Psoas muscle (tissue), 8 donors: ENCODE results near the gene RING1. TPM values are rescaled to one million over a fixed set of nuclear protein-coding genes. Genes with fewer than 3 reads are reported as not detected.
A peak's percentile ranks its signal among the peaks of the same experiment; 100 is the strongest.

Source experiments
- ATAC-seq, 4 donors: fragments of 200-7000 bp; cut with Tn5 transposase; one replicate each; pipeline ENCODE4 v1.9.1; 2020; ENCODE audit warnings: moderate library complexity in 3 of 4, mild to moderate bottlenecking in 2 of 4
- DNase-seq, 2 donors: peaks; one replicate each; pipeline ENCODE4 v3.0.0-alpha.2; 2020
- H3K27ac ChIP-seq: fragments of 200-600 bp; one replicate; pipeline ENCODE4 v1.8.0; 2022
- H3K27me3 ChIP-seq, 3 donors: fragments of 200-600 bp in 1 of 3; one replicate each; pipeline versions ENCODE4 v1.6.1 to v1.8.0; 2013 to 2022; ENCODE audit warnings: low read length in 2 of 3, mild to moderate bottlenecking in 2 of 3, moderate library complexity in 1 of 3; ENCODE audit not compliant: insufficient read depth in 3 of 3
- H3K36me3 ChIP-seq, 2 donors: fragments of 200-600 bp in 1 of 2; one replicate each; pipeline versions ENCODE4 v1.6.1 to v1.8.0; 2013 to 2022; ENCODE audit warnings: low read depth in 1 of 2, mild to moderate bottlenecking in 1 of 2, moderate library complexity in 1 of 2; ENCODE audit not compliant: insufficient read depth in 1 of 2
- H3K4me1 ChIP-seq: fragments of 200-600 bp; one replicate; pipeline ENCODE4 v1.8.0; 2022
- H3K4me3 ChIP-seq: fragments of 200-600 bp; one replicate; pipeline ENCODE4 v1.8.0; 2022; ENCODE audit warnings: mild to moderate bottlenecking
- H3K9me3 ChIP-seq: fragments of 200-600 bp; one replicate; pipeline ENCODE4 v1.8.0; 2022
- WGBS, 3 donors: extraction: QIAGEN DNeasy Blood & Tissue Kit; methylation state at CpG; one replicate each; pipeline versions ENCODE4 v1.1.6 to v1.1.7; 2013; 5-methylcytosine and 5-hydroxymethylcytosine counted together
- intact Hi-C, 2 donors: fragments of 100-400 bp; cut with DNase I; formaldehyde crosslinking; loops; one replicate each; pipeline versions ENCODE4 v1.11.0 to v1.14.2; 2022
- polyA plus RNA-seq, 3 donors: library from polyadenylated mRNA; stranded (reverse); fragments of 200-250 nt; gene quantifications; one replicate each; pipeline ENCODE4 v1.2.3, GENCODE V29; 2013
- total RNA-seq, 4 donors: library from RNA; stranded (reverse); fragmentation: NEBNext Ultra II Directional in 2 of 4; extraction: Animal tissue kit (Norgen Biotek cat#: 25700) in 2 of 4; gene quantifications; one replicate each; pipeline versions ENCODE4 v1.2.1 to v1.2.4, GENCODE V29; 2021 to 2023
- TF ChIP-seq, protein P1 (sequence below): fragments of 200-600 bp; IDR thresholded peaks from one replicate; pipeline ENCODE4 v1.8.0; 2022; ENCODE audit warnings: antibody characterized with exemption
- donor health status: healthy with polysubstance abuse.
- donor health status: DM: no; HTN: no; CAD: no; lungs with moderate emphysema.
- donor health status: Bipolar disorder and iron deficiency.
- donor health status: healthy.
- donor health status: DM: yes; HTN: yes; CAD: no.
- donor health status: DM: no; HTN: no; CAD: no.
- donor health status: DM: no; HTN: no; CAD: no.
- donor health status: DM: yes; HTN: yes; CAD: no.

RING1 gene
- total and polyA plus RNA-seq, 7 donors, result 27.9 to 39.4 (median 30.2) TPM

DNA sequence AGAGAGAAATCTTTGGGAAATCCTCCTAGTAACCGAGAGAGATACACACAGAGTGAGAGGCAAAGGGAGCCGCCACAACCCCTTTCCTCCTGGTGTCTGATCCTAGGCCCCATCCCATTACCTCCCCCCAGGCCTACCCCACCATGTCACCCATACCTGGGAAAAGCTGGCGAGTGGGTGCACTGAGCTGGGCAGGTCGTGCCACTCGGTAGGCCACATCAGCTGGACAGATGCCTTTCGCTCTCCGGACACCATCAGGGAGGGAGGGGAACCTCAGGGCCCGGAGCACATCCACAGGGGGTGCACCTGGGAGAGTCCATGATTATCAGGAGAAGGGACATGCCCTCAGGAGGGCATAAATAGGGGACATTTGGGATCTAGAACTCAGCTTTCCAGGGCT is 19.1 kb upstream of the RING1 start:
- Histone ChIP-seq H3K36me3 (peaks cover 0 to 4% of the 10 kb centered on the region in 2 donors), H3K27ac (no peak overlapping the region), H3K4me3 (no peak overlapping the region), H3K27me3 (no peaks in the 10 kb centered on the region), H3K9me3 (no peaks in the 10 kb centered on the region), H3K4me1 (peaks cover 19% of the 10 kb centered on the region)
- TF ChIP-seq, protein P1, sequence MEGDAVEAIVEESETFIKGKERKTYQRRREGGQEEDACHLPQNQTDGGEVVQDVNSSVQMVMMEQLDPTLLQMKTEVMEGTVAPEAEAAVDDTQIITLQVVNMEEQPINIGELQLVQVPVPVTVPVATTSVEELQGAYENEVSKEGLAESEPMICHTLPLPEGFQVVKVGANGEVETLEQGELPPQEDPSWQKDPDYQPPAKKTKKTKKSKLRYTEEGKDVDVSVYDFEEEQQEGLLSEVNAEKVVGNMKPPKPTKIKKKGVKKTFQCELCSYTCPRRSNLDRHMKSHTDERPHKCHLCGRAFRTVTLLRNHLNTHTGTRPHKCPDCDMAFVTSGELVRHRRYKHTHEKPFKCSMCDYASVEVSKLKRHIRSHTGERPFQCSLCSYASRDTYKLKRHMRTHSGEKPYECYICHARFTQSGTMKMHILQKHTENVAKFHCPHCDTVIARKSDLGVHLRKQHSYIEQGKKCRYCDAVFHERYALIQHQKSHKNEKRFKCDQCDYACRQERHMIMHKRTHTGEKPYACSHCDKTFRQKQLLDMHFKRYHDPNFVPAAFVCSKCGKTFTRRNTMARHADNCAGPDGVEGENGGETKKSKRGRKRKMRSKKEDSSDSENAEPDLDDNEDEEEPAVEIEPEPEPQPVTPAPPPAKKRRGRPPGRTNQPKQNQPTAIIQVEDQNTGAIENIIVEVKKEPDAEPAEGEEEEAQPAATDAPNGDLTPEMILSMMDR, result no peak
- ATAC-seq (no peak), DNase-seq (peak in 1 of 2 donors; percentile 49)
- 77 to 87% (median 81%) methylated on average over 8 of the region's 8 CpGs for WGBS, 3 donors
- intact Hi-C loops, result no loop called here

- H3K9me3 ChIP-seq, result no peaks in the 10 kb centered on the region
Observed at GRCh38 chr6:33189625-33190448, 18.5 kb upstream of the RING1 start.

DNA sequence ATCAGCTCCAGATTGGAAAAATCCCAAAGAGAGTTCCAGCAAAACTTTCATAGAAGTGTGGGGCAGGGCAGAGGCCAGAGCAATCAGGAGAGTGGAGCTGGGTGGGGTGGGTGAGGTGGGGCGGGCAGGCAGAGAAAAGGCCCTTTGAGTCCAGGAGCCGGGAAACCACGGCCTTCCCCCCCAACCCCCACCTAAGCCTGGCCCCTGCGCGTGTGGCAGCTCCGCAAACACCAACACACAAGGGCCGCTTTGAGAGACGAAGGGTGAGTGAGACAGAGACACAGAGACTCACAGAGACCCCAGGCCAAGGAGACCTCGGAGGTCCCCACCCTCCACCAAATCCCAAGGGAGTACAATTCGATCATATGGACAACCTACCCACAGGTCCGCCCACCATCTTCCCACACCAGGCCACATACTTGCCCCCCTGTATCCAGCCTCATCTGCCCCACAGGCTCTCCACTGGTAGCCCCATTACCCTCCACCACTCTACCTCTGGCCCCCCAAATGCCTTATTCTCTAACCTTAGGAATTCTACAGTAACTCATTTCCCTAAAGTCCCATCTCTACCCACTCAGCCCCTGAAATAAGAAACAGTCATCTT is 17.7 kb upstream of the RING1 start:
- intact Hi-C loops, result loop anchor here in 1 of 2 donors (1.0 to 10.0 kb wide), 2 partner anchors 24 to 996 kb away; partner anchors contain the start of genes GPSM3 and PBX2
- Histone ChIP-seq H3K9me3 (no peaks in the 10 kb centered on the region), H3K4me3 (no peak overlapping the region), H3K27ac (no peak overlapping the region), H3K36me3 (peaks cover 3 to 19% of the 10 kb centered on the region in 2 donors), H3K27me3 (no peaks in the 10 kb centered on the region), H3K4me1 (peaks cover 19% of the 10 kb centered on the region)
- ATAC-seq, result no peak
- DNase-seq, result peak in 1 of 2 donors; percentile 13
- 77 to 80% (median 77%) methylated on average over 8 to 11 of the region's 11 CpGs for WGBS, 3 donors
- TF ChIP-seq, protein P1, result no peak

More at GRCh38 chr6:33189625-33190448, 18.5 kb upstream of the RING1 start:
- TF ChIP-seq, protein P1, result no peak
- Histone ChIP-seq H3K36me3 (peaks cover under 1 to 11% of the 10 kb centered on the region in 2 donors), H3K4me1 (peaks cover 19% of the 10 kb centered on the region), H3K27ac (no peak overlapping the region), H3K27me3 (no peaks in the 10 kb centered on the region), H3K4me3 (no peak overlapping the region)
- intact Hi-C loops, result loop anchor here in 1 of 2 donors (10.0 kb wide), 1 partner anchor 995 kb away; the partner anchor contains the start of genes GPSM3 and PBX2
- DNase-seq (peak in 1 of 2 donors; percentile 20), ATAC-seq (no peak)
- 45 to 49% (median 49%) methylated on average over 7 of the region's 7 CpGs for WGBS, 3 donors

DNA sequence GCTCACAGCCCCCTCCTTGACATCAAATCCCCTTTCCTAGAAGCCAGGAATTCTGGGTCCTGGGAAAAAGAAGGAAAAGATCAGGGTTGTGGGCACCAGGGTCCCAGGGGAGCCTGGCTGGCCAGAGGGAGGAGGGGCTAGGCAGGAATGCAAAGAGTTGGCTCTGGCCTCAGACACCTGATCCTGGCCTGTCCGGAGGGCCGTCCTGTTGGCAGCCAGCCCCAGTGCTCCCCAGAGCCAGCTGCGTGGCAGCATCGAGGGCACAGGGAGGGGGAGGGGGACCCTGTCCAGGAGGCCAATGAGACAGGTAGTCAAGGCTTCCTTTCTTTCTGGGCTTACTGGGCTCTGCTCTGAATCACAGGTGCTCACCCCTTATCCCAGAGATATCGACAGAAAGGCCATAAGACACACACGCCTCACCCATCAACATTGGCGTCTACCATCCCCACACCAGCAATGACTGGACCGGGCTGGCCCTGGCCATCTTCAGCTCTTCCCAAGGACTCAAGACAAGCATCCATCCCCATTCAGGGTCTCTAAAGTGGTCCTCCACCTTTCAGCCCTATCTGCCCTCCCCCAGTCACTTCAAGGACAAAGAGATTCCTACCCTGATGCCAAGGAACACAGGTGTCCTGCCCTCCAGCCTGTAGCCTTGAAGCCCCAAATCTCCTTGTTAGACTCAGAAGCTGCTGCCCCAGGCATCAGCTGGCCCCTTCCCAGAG is 16.8 kb upstream of the RING1 start:
- Histone ChIP-seq H3K27ac (no peak overlapping the region), H3K4me1 (peaks cover 19% of the 10 kb centered on the region), H3K27me3 (no peaks in the 10 kb centered on the region), H3K4me3 (no peak overlapping the region), H3K9me3 (no peaks in the 10 kb centered on the region), H3K36me3 (peaks cover 8 to 28% of the 10 kb centered on the region in 2 donors)
- peak; percentile 36 to 54 (median 47) for ATAC-seq
- TF ChIP-seq, protein P1, result no peak
- 28 to 38% (median 31%) methylated on average over 8 of the region's 8 CpGs for WGBS, 3 donors
- intact Hi-C loops, result loop anchor here in 1 of 2 donors (1.0 to 10.0 kb wide), 2 partner anchors 25 to 997 kb away; partner anchors contain the start of genes GPSM3 and PBX2
- DNase-seq, result peak in 1 of 2 donors; percentile 62
